ENCODE measurements around the gene CAT. TPM values are rescaled to one million over a fixed set of nuclear protein-coding genes. Genes with fewer than 3 reads are reported as not detected.

CAT gene
- total RNA-seq, 4 donors from 2014 or later: 81.0 to 213 (median 125) TPM

DNA sequence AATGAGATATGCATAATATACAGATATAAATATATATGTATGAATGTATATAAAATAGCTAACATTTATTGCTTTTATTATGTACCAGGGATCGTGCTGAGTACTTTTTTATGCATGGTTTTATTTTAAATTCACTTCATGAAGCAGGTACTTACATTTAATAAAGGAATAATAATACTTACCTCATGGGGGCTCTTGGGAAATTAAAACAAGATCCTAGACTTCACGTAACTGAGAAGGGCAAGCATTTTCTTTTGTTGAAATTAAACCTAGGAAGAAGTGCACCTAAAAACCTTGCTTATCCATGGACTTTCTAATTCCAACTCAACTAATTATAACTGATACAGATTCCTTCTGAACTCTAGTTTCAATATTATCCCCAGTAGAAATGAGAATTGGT is 40.9 kb upstream of the CAT start:
- 64 to 80% methylated on average over 2 of the region's 2 CpGs for WGBS, 2 donors (ENCODE audit: low coverage in 1 of 2)
- no peaks in the 10 kb centered on the region for H3K27me3 ChIP-seq

GRCh38 chr11:34403431-34403830 is 35.3 kb upstream of the CAT start:
- Histone ChIP-seq H3K4me3 (no peak overlapping the region), H3K36me3 (no peaks in the 10 kb centered on the region), H3K27ac (no peak overlapping the region), H3K4me1 (no peaks in the 10 kb centered on the region), H3K27me3 (peaks cover 11% of the 10 kb centered on the region), H3K9me3 (no peaks in the 10 kb centered on the region)
- ATAC-seq: no peak
- TF ChIP-seq POLR2A (IDR thresholded peaks at IDR 0.05): no peak
- no peak for TF ChIP-seq CTCF (IDR thresholded peaks at IDR 0.05)
- no peak for TF ChIP-seq EP300 (IDR thresholded peaks at IDR 0.05)
- TF ChIP-seq POLR2AphosphoS5 (IDR thresholded peaks at IDR 0.05): no peak
- WGBS, 2 donors (ENCODE audit: low coverage in 1 of 2): 72 to 86% methylated on average over 4 of the region's 4 CpGs

More for the DNA sequence above, 40.9 kb upstream of the CAT start:
- H3K4me3 ChIP-seq: no peak overlapping the region
- TF ChIP-seq POLR2A (IDR thresholded peaks at IDR 0.05) (no peak), POLR2AphosphoS5 (IDR thresholded peaks at IDR 0.05) (no peak), EP300 (IDR thresholded peaks at IDR 0.05) (no peak), CTCF (IDR thresholded peaks at IDR 0.05) (no peak)
- no peak overlapping the region for H3K27ac ChIP-seq
- no peaks in the 10 kb centered on the region for H3K36me3 ChIP-seq
- ATAC-seq: no peak
- peaks cover 0 to 5% (median 0%) of the 10 kb centered on the region in 3 donors for H3K4me1 ChIP-seq
- H3K9me3 ChIP-seq: peaks cover 0 to 7% (median 0%) of the 10 kb centered on the region in 3 donors

- no peak overlapping the region for H3K4me3 ChIP-seq
- no peaks in the 10 kb centered on the region for H3K36me3 ChIP-seq
- H3K9me3 ChIP-seq: no peaks in the 10 kb centered on the region
- TF ChIP-seq EP300 (IDR thresholded peaks at IDR 0.05): no peak
- no peak for TF ChIP-seq POLR2A (IDR thresholded peaks at IDR 0.05)
- TF ChIP-seq CTCF (IDR thresholded peaks at IDR 0.05): no peak
- TF ChIP-seq POLR2AphosphoS5 (IDR thresholded peaks at IDR 0.05): no peak
- H3K4me1 ChIP-seq: no peaks in the 10 kb centered on the region
- peaks cover 11% of the 10 kb centered on the region for H3K27me3 ChIP-seq
- 87 to 94% methylated on average over 5 to 6 of the region's 6 CpGs for WGBS, 2 donors (ENCODE audit: low coverage in 1 of 2)
- H3K27ac ChIP-seq: no peak overlapping the region
- ATAC-seq: no peak
Observed at GRCh38 chr11:34404280-34404679, 34.5 kb upstream of the CAT start.

DNA sequence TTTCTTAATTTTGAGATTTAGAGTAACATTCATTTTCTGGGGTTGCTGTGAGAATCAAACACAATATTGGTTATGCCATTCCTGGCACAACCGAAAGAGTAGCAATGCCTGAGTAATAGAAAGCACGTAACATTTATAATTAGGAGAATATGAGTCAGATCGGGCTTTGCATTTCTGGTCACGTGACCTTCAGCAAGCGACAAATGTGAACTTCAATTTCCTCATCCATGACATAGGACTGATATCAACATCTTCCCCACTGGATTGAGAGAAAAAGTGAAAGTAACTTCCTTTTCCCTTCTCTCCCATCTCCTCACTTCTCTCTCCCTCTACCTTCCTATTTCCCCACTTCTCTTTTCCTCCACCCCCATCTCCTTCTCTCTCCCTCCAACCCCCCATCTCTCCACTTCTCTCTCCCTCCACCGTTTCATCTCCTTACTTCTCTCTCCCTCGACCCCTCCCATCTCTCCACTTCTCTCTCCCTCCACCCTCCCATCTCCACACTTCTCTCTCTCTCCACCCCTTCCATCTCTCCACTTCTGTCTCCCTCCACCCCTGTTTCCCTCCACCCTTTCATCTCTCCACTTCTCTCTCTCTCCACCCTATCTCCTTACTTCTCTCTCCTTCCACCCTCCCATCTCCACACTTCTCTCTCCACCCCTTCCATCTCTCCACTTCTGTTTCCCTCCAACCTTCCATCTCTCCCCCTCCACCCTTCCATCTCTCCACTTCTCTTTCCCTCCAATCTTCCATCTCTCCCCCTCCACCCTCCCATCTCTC is 33.5 kb upstream of the CAT start:
- TF ChIP-seq POLR2A (IDR thresholded peaks at IDR 0.05) (no peak), POLR2AphosphoS5 (IDR thresholded peaks at IDR 0.05) (no peak), EP300 (IDR thresholded peaks at IDR 0.05) (no peak), CTCF (IDR thresholded peaks at IDR 0.05) (no peak)
- H3K4me1 ChIP-seq: no peaks in the 10 kb centered on the region

DNA sequence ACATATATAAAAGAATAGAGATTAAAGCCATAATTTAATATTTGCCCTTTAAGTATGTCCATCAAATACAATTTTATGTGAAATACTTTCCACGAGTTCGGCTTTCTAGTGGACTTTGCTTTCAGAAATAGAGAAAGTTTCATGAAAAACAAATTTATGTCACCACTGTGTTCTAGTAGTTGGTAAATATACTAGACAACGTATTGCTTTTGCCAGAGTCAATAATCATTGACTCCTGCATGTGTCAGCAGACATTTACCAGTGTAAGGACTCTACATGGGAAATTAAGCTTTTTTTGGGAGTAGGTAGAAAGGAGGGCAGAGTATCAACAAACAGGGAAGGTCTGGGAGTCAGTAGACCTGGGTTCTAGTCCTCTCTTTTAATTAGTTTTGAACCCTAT is 32.3 kb upstream of the CAT start:
- no peaks in the 10 kb centered on the region for H3K4me1 ChIP-seq
- no peak for ATAC-seq
- TF ChIP-seq EP300 (IDR thresholded peaks at IDR 0.05) (no peak), POLR2A (IDR thresholded peaks at IDR 0.05) (no peak), CTCF (IDR thresholded peaks at IDR 0.05) (no peak), POLR2AphosphoS5 (IDR thresholded peaks at IDR 0.05) (no peak)
- no peaks in the 10 kb centered on the region for H3K36me3 ChIP-seq
- H3K27ac ChIP-seq: no peak overlapping the region
- H3K27me3 ChIP-seq: peaks cover 11% of the 10 kb centered on the region
- WGBS, 2 donors (ENCODE audit: low coverage in 1 of 2): 80% methylated on average over 3 of the region's 3 CpGs
- no peak overlapping the region for H3K4me3 ChIP-seq
- H3K9me3 ChIP-seq: no peaks in the 10 kb centered on the region

More for the DNA sequence above, 33.5 kb upstream of the CAT start:
- Histone ChIP-seq H3K27me3 (peaks cover 11% of the 10 kb centered on the region), H3K4me3 (no peak overlapping the region), H3K9me3 (no peaks in the 10 kb centered on the region), H3K27ac (no peak overlapping the region), H3K36me3 (no peaks in the 10 kb centered on the region)
- ATAC-seq: no peak
- WGBS, 2 donors (ENCODE audit: low coverage in 1 of 2): 34 to 41% methylated on average over 4 to 5 of the region's 7 CpGs
